T-cell (primary cell): Measurements from ENCODE around the gene B3GAT3. TPM values are rescaled to one million over a fixed set of nuclear protein-coding genes. Genes with fewer than 3 reads are reported as not detected.

Source experiments
- ATAC-seq, 4 experiments: fragments of 200-7000 bp in 3 of 4; fragments of 150-1000 bp in 1 of 4; cut with Tn5 transposase; replicated peaks in 1 of 4; 1 replicate in 3 of 4; 2 replicates in 1 of 4; pipeline ENCODE4 v1.10.0; 2021; ENCODE audit warnings: moderate library complexity in 3 of 4, mild to moderate bottlenecking in 2 of 4, moderate number of reproducible peaks in 1 of 4
- CTCF ChIA-PET, 2 donors: fragments of 300-600 bp; sonication (Branson Sonifier 250); formaldehyde crosslinking; loops; one replicate each; lab custom pipeline; 2022; ENCODE audit warnings: antibody characterized with exemption in 2 of 2; lab: Charles Lee
- POLR2A ChIA-PET, 2 donors: fragments of 300-600 bp; sonication (Branson Sonifier 250); formaldehyde crosslinking; loops; one replicate each; lab custom pipeline; 2022; ENCODE audit warnings: antibody characterized with exemption in 2 of 2; lab: Charles Lee
- DNase-seq, 35 experiments: peaks; one replicate each; pipeline versions ENCODE4 v3.0.0 to v3.0.0-alpha.2; 2013 to 2023
- H3K27ac ChIP-seq: one replicate; pipeline ENCODE4 v1.5.1; 2013; ENCODE audit warnings: low read length
- H3K27me3 ChIP-seq, 2 experiments: replicated peaks in 1 of 2; 1 replicate in 1 of 2; 2 replicates in 1 of 2; pipeline versions ENCODE4 v1.6.1 to v1.7.0; 2013; ENCODE audit warnings: low read length in 1 of 2, mixed read lengths in 1 of 2; ENCODE audit not compliant: control insufficient read depth in 2 of 2, insufficient read depth in 2 of 2; ENCODE audit errors: extremely low read depth in 1 of 2
- H3K36me3 ChIP-seq, 2 donors: 1 replicate in 1 of 2; 2 replicates in 1 of 2; pipeline versions ENCODE4 v1.6.1 to v1.7.0; 2013; ENCODE audit warnings: low read length in 1 of 2; ENCODE audit not compliant: control insufficient read depth in 2 of 2, insufficient read depth in 1 of 2; ENCODE audit errors: extremely low read depth in 1 of 2
- H3K4me1 ChIP-seq, 2 experiments: 1 replicate in 1 of 2; 2 replicates in 1 of 2; pipeline versions ENCODE4 v1.6.1 to v1.7.0; 2013; ENCODE audit warnings: low read length in 2 of 2, mixed read lengths in 1 of 2; ENCODE audit not compliant: insufficient read depth in 2 of 2, control insufficient read depth in 1 of 2; ENCODE audit errors: extremely low read depth in 1 of 2
- H3K4me3 ChIP-seq, 2 donors: 1 replicate in 1 of 2; 2 replicates in 1 of 2; pipeline versions ENCODE4 v1.5.1 to v1.7.0; 2013; ENCODE audit warnings: mild to moderate bottlenecking in 2 of 2, low read length in 1 of 2, moderate library complexity in 1 of 2; ENCODE audit not compliant: control insufficient read depth in 1 of 2; ENCODE audit errors: extremely low read depth in 1 of 2
- H3K9me3 ChIP-seq: 2 replicates; pipeline ENCODE4 v1.7.0; 2013
- H3K27ac Mint-ChIP-seq, 2 donors: one replicate each; pipeline ENCODE4 v1.8.0; 2020 to 2021; ENCODE audit warnings: mild to moderate bottlenecking in 2 of 2, mixed read lengths in 2 of 2
- H3K27me3 Mint-ChIP-seq, 2 donors: one replicate each; pipeline ENCODE4 v1.8.0; 2021 to 2022; ENCODE audit warnings: mixed read lengths in 2 of 2
- H3K36me3 Mint-ChIP-seq: one replicate; pipeline ENCODE4 v1.8.0; 2021; ENCODE audit warnings: mixed read lengths
- H3K4me1 Mint-ChIP-seq, 3 donors: one replicate each; pipeline ENCODE4 v1.8.0; 2020 to 2022; ENCODE audit warnings: mixed read lengths in 3 of 3, mild to moderate bottlenecking in 1 of 3
- H3K4me3 Mint-ChIP-seq, 3 donors: one replicate each; pipeline ENCODE4 v1.8.0; 2020 to 2022; ENCODE audit warnings: mild to moderate bottlenecking in 3 of 3, mixed read lengths in 3 of 3, moderate library complexity in 3 of 3
- H3K9me3 Mint-ChIP-seq, 3 donors: one replicate each; pipeline ENCODE4 v1.8.0; 2020 to 2022; ENCODE audit warnings: mixed read lengths in 3 of 3
- WGBS: methylation state at CpG from one replicate; pipeline ENCODE4 v1.1.5; 2013; ENCODE audit warnings: missing lambda C conversion rate; ENCODE audit not compliant: insufficient coverage; 5-methylcytosine and 5-hydroxymethylcytosine counted together
- total RNA-seq, 35 experiments: library from RNA in 6 of 35; stranded (reverse) in 6 of 35; fragments of 120-200 nt in 1 of 35; gene quantifications; one replicate each; pipeline versions ENCODE4 v1.2.1 to v1.2.4 and lab custom pipeline; 2013 to 2026

Gene B3GAT3
- total RNA-seq, 5 donors from 2014 or later (not counting 1 experiment from before 2014, with no cell fraction given), result 59.0 to 94.5 (median 90.5) TPM

- no peaks in the 10 kb centered on the region for H3K9me3 ChIP-seq
- peak overlapping the region; percentile 91 to 97 for H3K27ac Mint-ChIP-seq
- CTCF ChIA-PET, result interaction anchor here in 1 of 2 donors (1.6 kb wide), 1 partner anchor 22 kb away, joined by 6 read pairs; no protein-coding TSS in a partner anchor
- H3K36me3 ChIP-seq, result peaks cover 23 to 58% of the 10 kb centered on the region in 2 donors
- POLR2A ChIA-PET, result interaction anchor here in 1 of 2 donors (0.9 kb wide), 1 partner anchor 19 kb away, joined by 4 read pairs; no protein-coding TSS in a partner anchor
- no peaks in the 10 kb centered on the region for H3K9me3 Mint-ChIP-seq
- peaks cover 38% of the 10 kb centered on the region for H3K36me3 Mint-ChIP-seq
- no peaks in the 10 kb centered on the region for H3K27me3 Mint-ChIP-seq
- H3K4me3 ChIP-seq, result peak overlapping the region in 1 of 2 donors; percentile 80
- H3K4me3 Mint-ChIP-seq, result peak overlapping the region; percentile 95 to 97 (median 97)
- no peak for DNase-seq
- 82% methylated on average over 16 of the region's 17 CpGs for WGBS
- ATAC-seq, result no peak
- H3K27ac ChIP-seq, result no peak overlapping the region
- peaks cover 47 to 50% (median 49%) of the 10 kb centered on the region in 3 donors for H3K4me1 Mint-ChIP-seq
- peaks cover 9 to 40% of the 10 kb centered on the region in 2 experiments for H3K4me1 ChIP-seq
- H3K27me3 ChIP-seq, result no peaks in the 10 kb centered on the region
These were observed 46.6 kb downstream of the B3GAT3 start for GRCh38 chr11:62575156-62575555.

DNA sequence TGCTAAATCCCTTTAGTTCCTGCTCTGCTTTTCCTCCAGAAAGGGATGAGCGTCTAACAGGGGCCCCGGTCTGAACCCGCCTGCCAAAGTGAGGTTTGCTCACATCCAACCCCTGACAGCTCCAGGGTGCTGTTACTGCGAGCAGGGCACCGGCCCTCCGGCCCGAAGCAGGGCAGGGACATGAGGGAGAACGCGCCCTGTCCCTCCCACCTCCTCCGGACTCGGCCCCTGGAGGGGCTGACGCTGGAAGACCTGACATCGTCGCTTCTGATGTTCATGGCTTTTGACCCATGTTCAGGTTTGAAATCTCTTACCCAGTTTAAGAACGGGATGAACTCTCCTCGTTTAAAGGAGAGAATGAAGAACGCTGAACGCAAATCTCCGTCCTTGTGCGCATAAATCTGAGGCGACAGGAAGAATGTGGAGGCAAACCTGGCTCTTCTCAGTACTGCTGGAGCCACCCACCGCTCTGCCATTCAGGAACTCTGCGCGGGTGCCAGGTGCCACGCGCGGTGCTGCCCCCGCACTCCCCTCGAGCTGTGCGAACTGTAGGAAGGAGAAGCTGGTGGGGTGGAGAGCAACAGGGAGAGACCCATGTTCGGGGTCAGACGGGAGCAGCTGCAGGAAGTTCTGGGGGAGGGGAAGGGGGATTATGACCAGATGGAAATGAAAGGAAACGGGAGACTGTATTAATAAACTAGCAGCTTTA lies 47.3 kb downstream of the B3GAT3 start:
- peaks cover 42% of the 10 kb centered on the region for H3K36me3 Mint-ChIP-seq
- no peaks in the 10 kb centered on the region for H3K27me3 ChIP-seq
- H3K4me1 Mint-ChIP-seq, result peaks cover 53 to 56% (median 54%) of the 10 kb centered on the region in 3 donors
- peaks cover 11 to 43% of the 10 kb centered on the region in 2 experiments for H3K4me1 ChIP-seq
- H3K4me3 ChIP-seq, result peak overlapping the region; percentile 80 to 92
- no peaks in the 10 kb centered on the region for H3K27me3 Mint-ChIP-seq
- CTCF ChIA-PET, result interaction anchor here (0.6 to 1.9 kb wide), 18 partner anchors 14 to 282 kb away, joined by 3 to 27 read pairs (median 5); partner anchors contain the start of genes C11orf98 (in 1 of the 2), CSKMT (in 1 of the 2) and TUT1 (in 1 of the 2)
- peaks cover 20 to 61% of the 10 kb centered on the region in 2 donors for H3K36me3 ChIP-seq
- H3K4me3 Mint-ChIP-seq, result peak overlapping the region; percentile 95 to 97 (median 97)
- no peaks in the 10 kb centered on the region for H3K9me3 ChIP-seq
- DNase-seq, result peak in 1 of 35 experiments; percentile 39
- H3K27ac ChIP-seq, result peak overlapping the region; percentile 48
- WGBS, result 0% methylated on average over 30 of the region's 33 CpGs
- peak overlapping the region; percentile 91 to 97 for H3K27ac Mint-ChIP-seq
- H3K9me3 Mint-ChIP-seq, result no peaks in the 10 kb centered on the region
- peak; percentile 4 to 16 (median 10) for ATAC-seq
- POLR2A ChIA-PET, result interaction anchor here in 1 of 2 donors (0.6 to 1.5 kb wide), 16 partner anchors 15 to 280 kb away, joined by 3 to 28 read pairs (median 4); partner anchors contain the start of genes C11orf98, CSKMT, GANAB and HNRNPUL2

DNA sequence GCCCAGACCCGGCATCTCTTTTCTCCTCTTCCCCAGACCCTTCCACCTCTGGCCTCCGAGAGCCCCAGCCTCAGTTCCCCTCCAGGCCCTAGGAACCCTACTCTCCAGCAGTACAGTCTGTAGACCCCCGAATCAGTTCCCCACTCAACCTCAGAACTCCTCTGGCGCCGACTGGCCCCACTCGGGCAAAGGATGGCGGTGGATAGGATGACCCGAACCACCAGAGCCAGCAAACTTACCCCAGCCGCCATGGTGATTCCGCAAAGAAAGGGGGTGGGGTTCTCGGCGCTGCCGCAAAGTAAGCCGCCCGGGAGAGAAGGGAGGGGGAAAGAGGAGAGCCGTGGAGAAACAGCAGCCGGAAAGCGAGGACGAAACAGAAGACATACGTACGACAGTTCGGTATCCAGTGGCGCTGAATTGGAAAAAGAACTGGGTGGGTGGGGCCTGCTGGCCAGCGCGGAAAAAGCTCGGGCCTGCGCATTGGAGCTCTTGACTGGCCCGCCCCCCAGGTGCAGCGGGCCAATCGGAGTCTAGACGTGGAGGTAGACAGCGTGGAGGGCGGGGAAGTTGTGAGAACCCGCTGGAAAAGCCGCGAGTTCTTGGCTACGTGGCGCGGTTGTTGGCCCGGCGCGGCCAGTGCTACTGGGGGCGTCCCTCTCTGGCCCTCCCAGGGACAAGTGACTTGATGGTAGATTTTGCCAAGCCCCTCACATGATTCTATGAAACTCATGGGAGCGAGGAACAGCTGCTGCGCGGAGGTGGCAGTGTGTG lies 48.0 kb downstream of the B3GAT3 start, which contains the start of gene EEF1G:
Gene EEF1G (minus strand): TSS at position 300 of the 771 bp plus-strand sequence. CDS start 49 bp downstream, at position 251.
- DNase-seq (peak; percentile 91 to 100 (median 98)), ATAC-seq (peak; percentile 93 to 96 (median 94))
- Mint-ChIP-seq H3K27ac (peak within 1 kb of the TSS; percentile 91 to 97), H3K4me3 (peak within 1 kb of the TSS; percentile 95 to 97 (median 97)), H3K27me3 (no peaks in the 10 kb centered on the region), H3K36me3 (peaks cover 43% of the 10 kb centered on the region), H3K4me1 (peaks cover 55 to 56% (median 56%) of the 10 kb centered on the region in 3 donors), H3K9me3 (no peaks in the 10 kb centered on the region)
- ChIA-PET CTCF (interaction anchor here (0.6 to 1.9 kb wide), 17 partner anchors 13 to 283 kb away, joined by 3 to 27 read pairs (median 5); partner anchors contain the start of genes C11orf98 (in 1 of the 2), CSKMT (in 1 of the 2) and TUT1 (in 1 of the 2)), POLR2A (interaction anchor here in 1 of 2 donors (0.6 to 1.5 kb wide), 17 partner anchors 14 to 281 kb away, joined by 3 to 28 read pairs (median 4); partner anchors contain the start of genes C11orf98, CSKMT, GANAB and HNRNPUL2)
- peak within 1 kb of the TSS; percentile 76 for H3K27ac ChIP-seq
- WGBS, result 0% methylated on average over 39 of the region's 46 CpGs
- H3K27me3 ChIP-seq, result no peaks in the 10 kb centered on the region
- H3K4me1 ChIP-seq, result peaks cover 11 to 43% of the 10 kb centered on the region in 2 experiments
- no peaks in the 10 kb centered on the region for H3K9me3 ChIP-seq
- H3K4me3 ChIP-seq, result peak within 1 kb of the TSS; percentile 88 to 92
- H3K36me3 ChIP-seq, result peaks cover 19 to 55% of the 10 kb centered on the region in 2 donors

DNA sequence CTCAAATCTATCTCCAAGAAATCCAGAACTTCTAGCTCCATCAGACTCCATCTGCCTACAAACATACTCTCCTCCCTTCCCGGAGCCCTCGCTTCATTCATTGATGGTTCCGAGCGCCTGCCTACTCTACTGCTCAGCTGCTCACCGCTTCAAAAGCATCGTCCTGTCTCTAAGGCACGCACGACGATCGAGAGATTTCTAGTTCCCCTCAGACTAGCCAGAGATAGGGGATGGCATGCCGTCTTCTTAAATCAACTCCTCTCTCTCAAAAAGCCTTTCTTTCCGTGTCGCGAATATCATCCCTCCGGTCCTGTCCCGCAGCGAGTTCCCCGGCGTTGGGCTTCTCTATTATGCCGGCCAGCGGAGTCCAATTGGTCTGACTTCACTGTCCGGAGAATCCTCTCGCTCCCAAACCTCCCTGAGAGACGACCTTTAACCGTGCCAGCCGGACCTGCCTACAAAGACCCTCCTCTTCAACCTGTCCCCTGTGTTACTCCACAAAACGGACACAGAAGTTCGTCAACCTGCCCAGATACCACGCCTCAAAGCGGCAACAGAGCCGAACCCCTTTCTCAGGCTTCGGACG lies 48.7 kb downstream of the B3GAT3 start:
- Mint-ChIP-seq H3K4me1 (peaks cover 55 to 58% (median 56%) of the 10 kb centered on the region in 3 donors), H3K9me3 (no peaks in the 10 kb centered on the region), H3K27me3 (no peaks in the 10 kb centered on the region), H3K27ac (peak overlapping the region; percentile 91 to 97), H3K36me3 (peaks cover 45% of the 10 kb centered on the region), H3K4me3 (peak overlapping the region; percentile 95 to 97 (median 97))
- no peaks in the 10 kb centered on the region for H3K9me3 ChIP-seq
- peak in 1 of 4 experiments; percentile 5 for ATAC-seq
- no peaks in the 10 kb centered on the region for H3K27me3 ChIP-seq
- POLR2A ChIA-PET, result interaction anchor here in 1 of 2 donors (0.6 to 1.9 kb wide), 17 partner anchors 15 to 282 kb away, joined by 3 to 28 read pairs (median 4); partner anchors contain the start of genes C11orf98, CSKMT, TUT1 and UBXN1
- DNase-seq, result peak in 5 of 35 experiments; percentile 29 to 61 (median 34)
- peak overlapping the region; percentile 76 for H3K27ac ChIP-seq
- peaks cover 12 to 56% of the 10 kb centered on the region in 2 donors for H3K36me3 ChIP-seq
- peak overlapping the region; percentile 88 to 92 for H3K4me3 ChIP-seq
- peaks cover 11 to 43% of the 10 kb centered on the region in 2 experiments for H3K4me1 ChIP-seq
- CTCF ChIA-PET, result interaction anchor here in 1 of 2 donors (0.8 to 1.9 kb wide), 13 partner anchors 13 to 179 kb away, joined by 3 to 27 read pairs (median 5); partner anchors contain the start of genes C11orf98, CSKMT and TUT1
- 0% methylated on average over 20 of the region's 33 CpGs for WGBS

DNA sequence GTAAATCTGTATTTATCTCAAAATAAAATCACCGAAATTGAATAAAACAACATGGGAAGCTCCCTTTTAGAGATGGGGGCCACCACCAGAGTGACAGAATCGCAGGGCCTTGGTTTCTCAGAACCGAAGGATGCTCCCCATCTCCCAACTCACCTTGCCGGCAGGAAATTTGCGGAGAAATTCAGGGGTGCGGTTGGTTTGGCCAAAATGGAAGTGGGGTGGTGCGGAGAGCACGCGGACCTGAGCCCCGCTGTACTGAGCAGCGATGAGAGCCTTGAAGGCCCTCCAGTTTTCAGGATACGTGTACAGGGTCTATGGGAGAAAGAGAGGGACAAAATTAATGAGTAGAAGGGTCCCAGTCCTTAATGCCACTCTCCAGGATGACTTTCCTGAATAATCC lies 49.4 kb downstream of the B3GAT3 start:
- POLR2A ChIA-PET, result interaction anchor here (1.0 to 1.9 kb wide), 5 partner anchors 15 to 93 kb away, joined by 3 to 8 read pairs (median 5); partner anchors contain the start of gene TUT1 (in 1 of the 2)
- peak overlapping the region; percentile 88 to 92 for H3K4me3 ChIP-seq
- peaks cover 11 to 59% of the 10 kb centered on the region in 2 donors for H3K36me3 ChIP-seq
- peak overlapping the region; percentile 91 to 97 for H3K27ac Mint-ChIP-seq
- ATAC-seq (no peak), DNase-seq (no peak)
- WGBS, result no CpG with 5 or more reads among the region's 12 CpGs
- peaks cover 46% of the 10 kb centered on the region for H3K36me3 Mint-ChIP-seq
- H3K9me3 ChIP-seq, result no peaks in the 10 kb centered on the region
- no peaks in the 10 kb centered on the region for H3K27me3 ChIP-seq
- peaks cover 57 to 60% (median 58%) of the 10 kb centered on the region in 3 donors for H3K4me1 Mint-ChIP-seq
- H3K27me3 Mint-ChIP-seq, result no peaks in the 10 kb centered on the region
- H3K27ac ChIP-seq, result peak overlapping the region; percentile 76
- H3K4me1 ChIP-seq, result peaks cover 11 to 47% of the 10 kb centered on the region in 2 experiments
- H3K9me3 Mint-ChIP-seq, result no peaks in the 10 kb centered on the region
- CTCF ChIA-PET, result interaction anchor here in 1 of 2 donors (0.6 to 1.2 kb wide), 3 partner anchors 12 to 148 kb away, joined by 3 to 4 read pairs (median 3); no protein-coding TSS in a partner anchor
- peak overlapping the region; percentile 95 to 97 (median 97) for H3K4me3 Mint-ChIP-seq
